Astrocyte (in vitro differentiated cells and primary cell): ENCODE data around the gene CD82. TPM values are rescaled to one million over a fixed set of nuclear protein-coding genes. Genes with fewer than 3 reads are reported as not detected.

Experiments used
- DNase-seq: peaks from one replicate; pipeline ENCODE4 v3.0.0-alpha.2; 2010; ENCODE audit warnings: low read depth
- FAIRE-seq: peaks from 2 replicates; lab custom pipeline; 2011; peaks lifted over from hg19 to GRCh38; lab: Jason Lieb, UNC
- H2AFZ ChIP-seq: 2 replicates; pipeline ENCODE4 v1.6.0; 2012; ENCODE audit warnings: low read depth, low read length, inconsistent platforms
- H3K27ac ChIP-seq: 2 replicates; pipeline ENCODE4 v1.5.1; 2011; ENCODE audit warnings: low read depth, low read length, inconsistent platforms
- H3K27me3 ChIP-seq: 2 replicates; pipeline ENCODE4 v1.6.0; 2011; ENCODE audit warnings: low read length, inconsistent platforms; ENCODE audit not compliant: insufficient read depth
- H3K36me3 ChIP-seq: 2 replicates; pipeline ENCODE4 v1.5.1; 2011; ENCODE audit warnings: low read length, inconsistent platforms; ENCODE audit not compliant: insufficient read depth
- H3K4me1 ChIP-seq: 2 replicates; pipeline ENCODE4 v1.5.1; 2011; ENCODE audit warnings: low read length, inconsistent platforms; ENCODE audit not compliant: insufficient read depth
- H3K4me2 ChIP-seq: 2 replicates; pipeline ENCODE4 v1.6.0; 2012; ENCODE audit warnings: low read length, inconsistent platforms
- H3K4me3 ChIP-seq: 2 replicates; pipeline ENCODE4 v1.5.1; 2011; ENCODE audit warnings: low read depth, mild to moderate bottlenecking, low read length, inconsistent platforms; ENCODE audit not compliant: insufficient read depth
- H3K79me2 ChIP-seq: 2 replicates; pipeline ENCODE4 v1.6.0; 2012; ENCODE audit warnings: mild to moderate bottlenecking, low read length, inconsistent platforms; ENCODE audit not compliant: insufficient read depth
- H3K9ac ChIP-seq: 2 replicates; pipeline ENCODE4 v1.6.0; 2012; ENCODE audit warnings: mild to moderate bottlenecking, low read length, inconsistent platforms
- H3K9me3 ChIP-seq: 2 replicates; pipeline ENCODE4 v1.5.1; 2012; ENCODE audit warnings: low read depth, mild to moderate bottlenecking, low read length, inconsistent platforms; ENCODE audit not compliant: insufficient read depth
- H4K20me1 ChIP-seq: 2 replicates; pipeline ENCODE4 v1.6.0; 2012; ENCODE audit warnings: low read length, inconsistent platforms; ENCODE audit not compliant: insufficient read depth
- H3K27ac Mint-ChIP-seq: one replicate; pipeline ENCODE4 v1.8.0; 2021; ENCODE audit warnings: mild to moderate bottlenecking, mixed read lengths; ENCODE audit not compliant: unreplicated experiment
- H3K27me3 Mint-ChIP-seq: one replicate; pipeline ENCODE4 v1.8.0; 2021; ENCODE audit warnings: low read depth, mixed read lengths; ENCODE audit not compliant: unreplicated experiment
- H3K36me3 Mint-ChIP-seq: one replicate; pipeline ENCODE4 v1.8.0; 2021; ENCODE audit warnings: low read depth, mixed read lengths; ENCODE audit not compliant: unreplicated experiment
- H3K4me1 Mint-ChIP-seq: one replicate; pipeline ENCODE4 v1.8.0; 2021; ENCODE audit warnings: low read depth, mixed read lengths; ENCODE audit not compliant: unreplicated experiment
- H3K4me3 Mint-ChIP-seq: one replicate; pipeline ENCODE4 v1.8.0; 2021; ENCODE audit warnings: mild to moderate bottlenecking, moderate library complexity, mixed read lengths; ENCODE audit not compliant: unreplicated experiment
- H3K9me3 Mint-ChIP-seq: one replicate; pipeline ENCODE4 v1.8.0; 2021; ENCODE audit warnings: mild to moderate bottlenecking, mixed read lengths; ENCODE audit not compliant: unreplicated experiment
- EZH2 ChIP-seq: IDR thresholded peaks from 2 replicates; pipeline ENCODE4 v1.6.1; 2012; ENCODE audit warnings: mild to moderate bottlenecking, low read length, inconsistent platforms; ENCODE audit not compliant: insufficient read depth
- total RNA-seq: library from RNA; stranded (reverse); gene quantifications from 2 replicates; pipeline ENCODE4 v1.2.1, GENCODE V29; 2021
- TF ChIP-seq, protein P1 (sequence below): IDR thresholded peaks from 2 replicates; pipeline ENCODE4 v1.5.1; 2011; ENCODE audit warnings: low read depth, mild to moderate bottlenecking, inconsistent platforms, low read length, moderate library complexity; ENCODE audit not compliant: insufficient read depth

CD82 gene
- total RNA-seq, 1 donor from 2014 or later = 74.5 TPM

DNA sequence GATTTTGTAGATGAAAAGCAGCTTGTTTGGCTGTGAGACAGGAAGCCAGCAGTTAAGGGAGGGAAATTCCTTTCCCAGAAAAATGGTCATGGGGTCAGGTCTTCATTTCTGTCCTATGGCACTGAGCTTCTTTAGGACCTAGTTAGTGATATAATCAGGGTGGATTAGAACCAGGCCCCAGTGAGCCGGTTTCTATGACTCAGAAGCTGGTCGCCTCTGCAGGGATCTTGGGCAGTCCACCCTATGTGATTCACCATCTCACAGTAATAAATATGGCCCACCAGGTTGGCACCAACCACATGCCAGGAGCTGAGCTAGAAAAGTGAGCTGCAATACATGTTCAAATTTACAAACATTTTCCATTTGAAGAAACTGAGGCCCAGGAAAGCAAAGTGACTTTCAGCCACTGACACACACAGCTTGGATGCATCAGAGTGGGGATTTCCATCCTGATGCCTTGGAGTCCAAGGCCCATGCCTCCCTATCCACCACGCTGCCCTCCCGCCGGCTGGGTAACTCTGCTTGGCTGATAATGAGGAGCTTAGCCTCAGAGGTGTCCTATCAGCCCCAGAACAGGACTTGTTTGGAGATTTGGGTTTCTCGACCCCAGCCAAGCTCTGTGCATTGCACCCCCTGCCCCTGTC is 42.0 kb downstream of the CD82 start:
- Histone ChIP-seq H4K20me1 (peaks cover 5% of the 10 kb centered on the region), H3K4me1 (peaks cover 9% of the 10 kb centered on the region), H3K9ac (no peak overlapping the region), H3K4me2 (no peak overlapping the region), H3K27me3 (no peaks in the 10 kb centered on the region), H3K9me3 (no peaks in the 10 kb centered on the region), H3K27ac (no peak overlapping the region), H2AFZ (no peak overlapping the region), H3K36me3 (no peaks in the 10 kb centered on the region), H3K4me3 (no peak overlapping the region), H3K79me2 (no peaks in the 10 kb centered on the region)
- peak overlapping the region; percentile 26 for H3K27ac Mint-ChIP-seq
- peaks cover 3% of the 10 kb centered on the region for H3K9me3 Mint-ChIP-seq
- peak; percentile 20 for DNase-seq
- H3K27me3 Mint-ChIP-seq = peaks cover 33% of the 10 kb centered on the region
- H3K4me3 Mint-ChIP-seq = no peak overlapping the region
- peaks cover 45% of the 10 kb centered on the region for H3K36me3 Mint-ChIP-seq
- TF ChIP-seq, protein P1, sequence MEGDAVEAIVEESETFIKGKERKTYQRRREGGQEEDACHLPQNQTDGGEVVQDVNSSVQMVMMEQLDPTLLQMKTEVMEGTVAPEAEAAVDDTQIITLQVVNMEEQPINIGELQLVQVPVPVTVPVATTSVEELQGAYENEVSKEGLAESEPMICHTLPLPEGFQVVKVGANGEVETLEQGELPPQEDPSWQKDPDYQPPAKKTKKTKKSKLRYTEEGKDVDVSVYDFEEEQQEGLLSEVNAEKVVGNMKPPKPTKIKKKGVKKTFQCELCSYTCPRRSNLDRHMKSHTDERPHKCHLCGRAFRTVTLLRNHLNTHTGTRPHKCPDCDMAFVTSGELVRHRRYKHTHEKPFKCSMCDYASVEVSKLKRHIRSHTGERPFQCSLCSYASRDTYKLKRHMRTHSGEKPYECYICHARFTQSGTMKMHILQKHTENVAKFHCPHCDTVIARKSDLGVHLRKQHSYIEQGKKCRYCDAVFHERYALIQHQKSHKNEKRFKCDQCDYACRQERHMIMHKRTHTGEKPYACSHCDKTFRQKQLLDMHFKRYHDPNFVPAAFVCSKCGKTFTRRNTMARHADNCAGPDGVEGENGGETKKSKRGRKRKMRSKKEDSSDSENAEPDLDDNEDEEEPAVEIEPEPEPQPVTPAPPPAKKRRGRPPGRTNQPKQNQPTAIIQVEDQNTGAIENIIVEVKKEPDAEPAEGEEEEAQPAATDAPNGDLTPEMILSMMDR = no peak
- no peak for TF ChIP-seq EZH2
- FAIRE-seq = no peak
- H3K4me1 Mint-ChIP-seq = no peaks in the 10 kb centered on the region

- peaks cover 3% of the 10 kb centered on the region for H3K9me3 Mint-ChIP-seq
- H2AFZ ChIP-seq = no peak overlapping the region
- H3K9me3 ChIP-seq = no peaks in the 10 kb centered on the region
- peaks cover 5% of the 10 kb centered on the region for H4K20me1 ChIP-seq
- H3K27me3 Mint-ChIP-seq = peaks cover 33% of the 10 kb centered on the region
- no peak overlapping the region for H3K27ac ChIP-seq
- no peaks in the 10 kb centered on the region for H3K4me1 Mint-ChIP-seq
- FAIRE-seq (no peak), DNase-seq (peak; percentile 42)
- H3K36me3 ChIP-seq = no peaks in the 10 kb centered on the region
- H3K4me2 ChIP-seq = no peak overlapping the region
- H3K4me3 ChIP-seq = no peak overlapping the region
- H3K4me1 ChIP-seq = peaks cover 9% of the 10 kb centered on the region
- H3K36me3 Mint-ChIP-seq = peaks cover 45% of the 10 kb centered on the region
- H3K9ac ChIP-seq = no peak overlapping the region
- peak overlapping the region; percentile 26 for H3K27ac Mint-ChIP-seq
- TF ChIP-seq, protein P1 = no peak
- no peak for TF ChIP-seq EZH2
- no peak overlapping the region for H3K4me3 Mint-ChIP-seq
- H3K79me2 ChIP-seq = no peaks in the 10 kb centered on the region
- no peaks in the 10 kb centered on the region for H3K27me3 ChIP-seq
These were observed 42.5 kb downstream of the CD82 start for GRCh38 chr11:44607987-44608386.

DNA sequence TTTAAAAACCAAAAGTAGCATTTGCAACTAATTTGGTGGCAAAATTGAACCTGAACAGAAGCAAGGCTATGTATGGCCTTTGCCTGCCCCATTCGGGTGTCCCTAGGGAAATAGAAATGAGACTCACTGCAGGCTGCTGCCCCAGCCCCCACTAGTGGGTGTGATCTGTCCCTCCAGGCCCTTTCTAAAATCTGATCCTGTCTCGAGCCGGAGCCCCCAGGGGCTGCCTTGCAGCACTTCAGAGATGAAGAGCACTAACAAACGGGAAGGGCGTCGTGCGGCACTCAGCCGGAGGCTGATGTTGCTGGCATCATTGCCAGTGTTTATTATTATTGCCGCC is 43.2 kb downstream of the CD82 start:
- H3K9me3 Mint-ChIP-seq = peaks cover 3% of the 10 kb centered on the region

More for the DNA sequence above, 43.2 kb downstream of the CD82 start:
- Histone ChIP-seq H3K4me2 (no peak overlapping the region), H3K79me2 (no peaks in the 10 kb centered on the region), H3K9ac (no peak overlapping the region), H3K36me3 (no peaks in the 10 kb centered on the region), H4K20me1 (peaks cover 5% of the 10 kb centered on the region), H3K4me1 (peaks cover 9% of the 10 kb centered on the region), H2AFZ (no peak overlapping the region), H3K9me3 (no peaks in the 10 kb centered on the region), H3K4me3 (no peak overlapping the region), H3K27ac (no peak overlapping the region), H3K27me3 (no peaks in the 10 kb centered on the region)
- FAIRE-seq (no peak), DNase-seq (no peak)
- Mint-ChIP-seq H3K4me3 (no peak overlapping the region), H3K4me1 (no peaks in the 10 kb centered on the region), H3K27ac (peak overlapping the region; percentile 18), H3K36me3 (peaks cover 44% of the 10 kb centered on the region), H3K27me3 (peaks cover 33% of the 10 kb centered on the region)
- TF ChIP-seq, protein P1 = no peak
- TF ChIP-seq EZH2 = no peak
